ENCODE measurements around the gene DPM2. TPM values are rescaled to one million over a fixed set of nuclear protein-coding genes. Genes with fewer than 3 reads are reported as not detected.

The DPM2 gene
- total and polyA plus RNA-seq, 5 donors from 2014 or later: 27.5 to 35.7 (median 30.6) TPM

- H3K9me3 Mint-ChIP-seq: peaks cover 0 to 23% (median 0%) of the 10 kb centered on the region in 7 donors
- DNase-seq (no peak), ATAC-seq (ENCODE audit: low read depth in 2 of 2) (no peak)
- no peak overlapping the region for H3K4me3 ChIP-seq (ENCODE audit: low read depth, low read length)
- peaks cover 61% of the 10 kb centered on the region for H3K36me3 ChIP-seq (ENCODE audit: control insufficient read depth, insufficient read depth, low read length)
- peak overlapping the region in 1 of 4 donors; percentile 73 for H3K4me3 Mint-ChIP-seq
- peaks cover 4 to 38% (median 11%) of the 10 kb centered on the region in 4 donors for H3K4me1 Mint-ChIP-seq
- H3K9me3 ChIP-seq (ENCODE audit: control insufficient read depth in 2 of 2, low read length in 2 of 2): peaks cover 6 to 28% of the 10 kb centered on the region in 2 experiments
- H3K27me3 ChIP-seq (ENCODE audit: control insufficient read depth, insufficient read depth, low read length): no peaks in the 10 kb centered on the region
- peaks cover 11% of the 10 kb centered on the region for H3K4me1 ChIP-seq (ENCODE audit: control insufficient read depth, insufficient read depth, low read length, poor library complexity, severe bottlenecking)
- peak overlapping the region in 2 of 3 donors; percentile 60 to 70 for H3K27ac Mint-ChIP-seq
- H3K36me3 Mint-ChIP-seq: peaks cover 51% of the 10 kb centered on the region
- H3K27ac ChIP-seq (ENCODE audit: insufficient read depth, low read length, poor library complexity, severe bottlenecking): no peak overlapping the region
- no peaks in the 10 kb centered on the region for H3K27me3 Mint-ChIP-seq
Observed at GRCh38 chr9:127892831-127893230, 44.8 kb downstream of the DPM2 start.

DNA sequence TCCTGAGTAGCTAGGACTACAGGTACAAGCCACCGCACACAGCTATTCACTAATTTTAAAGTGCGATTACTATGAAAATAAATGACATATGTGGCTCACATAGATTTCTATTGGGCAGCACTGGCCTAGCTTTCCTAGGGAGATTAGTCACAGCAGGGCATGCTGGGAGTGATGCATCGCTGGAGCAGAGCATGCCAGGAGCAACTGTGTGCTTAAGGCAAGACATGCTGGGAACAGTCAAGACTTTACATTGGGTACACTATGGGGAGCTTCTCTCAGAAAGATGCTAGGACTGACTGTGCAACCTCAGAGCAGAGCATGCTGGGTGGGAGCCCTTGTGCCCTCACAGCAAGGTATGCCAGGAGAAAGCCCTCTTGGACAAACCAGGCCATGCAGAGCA is 47.6 kb downstream of the DPM2 start:
- Mint-ChIP-seq H3K4me3 (no peak overlapping the region), H3K27me3 (no peaks in the 10 kb centered on the region), H3K36me3 (peaks cover 53% of the 10 kb centered on the region), H3K4me1 (peaks cover 6 to 24% (median 11%) of the 10 kb centered on the region in 4 donors), H3K27ac (no peak overlapping the region), H3K9me3 (peaks cover 0 to 18% (median 0%) of the 10 kb centered on the region in 7 donors)
- H3K27ac ChIP-seq (ENCODE audit: insufficient read depth, low read length, poor library complexity, severe bottlenecking): no peak overlapping the region
- H3K36me3 ChIP-seq (ENCODE audit: control insufficient read depth, insufficient read depth, low read length): peaks cover 77% of the 10 kb centered on the region
- no peak for DNase-seq
- no peaks in the 10 kb centered on the region for H3K27me3 ChIP-seq (ENCODE audit: control insufficient read depth, insufficient read depth, low read length)
- peaks cover 3% of the 10 kb centered on the region for H3K4me1 ChIP-seq (ENCODE audit: control insufficient read depth, insufficient read depth, low read length, poor library complexity, severe bottlenecking)
- no peak for ATAC-seq (ENCODE audit: low read depth in 2 of 2)
- no peak overlapping the region for H3K4me3 ChIP-seq (ENCODE audit: low read depth, low read length)
- peaks cover 3 to 20% of the 10 kb centered on the region in 2 experiments for H3K9me3 ChIP-seq (ENCODE audit: control insufficient read depth in 2 of 2, low read length in 2 of 2)

- Histone ChIP-seq H3K4me3 (ENCODE audit: low read depth, low read length) (no peak overlapping the region), H3K9me3 (ENCODE audit: control insufficient read depth in 2 of 2, low read length in 2 of 2) (no peaks in the 10 kb centered on the region), H3K27ac (ENCODE audit: insufficient read depth, low read length, poor library complexity, severe bottlenecking) (no peak overlapping the region), H3K4me1 (ENCODE audit: control insufficient read depth, insufficient read depth, low read length, poor library complexity, severe bottlenecking) (peaks cover 3% of the 10 kb centered on the region), H3K27me3 (ENCODE audit: control insufficient read depth, insufficient read depth, low read length) (no peaks in the 10 kb centered on the region), H3K36me3 (ENCODE audit: control insufficient read depth, insufficient read depth, low read length) (peaks cover 58% of the 10 kb centered on the region)
- peaks cover 0 to 3% (median 0%) of the 10 kb centered on the region in 7 donors for H3K9me3 Mint-ChIP-seq
- DNase-seq (no peak), ATAC-seq (ENCODE audit: low read depth in 2 of 2) (no peak)
- H3K4me3 Mint-ChIP-seq: no peak overlapping the region
- H3K4me1 Mint-ChIP-seq: peaks cover 6 to 23% (median 8%) of the 10 kb centered on the region in 4 donors
- H3K27me3 Mint-ChIP-seq: no peaks in the 10 kb centered on the region
- peaks cover 35% of the 10 kb centered on the region for H3K36me3 Mint-ChIP-seq
- H3K27ac Mint-ChIP-seq: peak overlapping the region in 1 of 3 donors; percentile 48
Observed at GRCh38 chr9:127887792-127888191, 49.9 kb downstream of the DPM2 start.

GRCh38 chr9:127886401-127886972 is 51.2 kb downstream of the DPM2 start:
- no peaks in the 10 kb centered on the region for H3K9me3 Mint-ChIP-seq
- ATAC-seq (ENCODE audit: low read depth in 2 of 2) (no peak), DNase-seq (no peak)
- H3K27me3 Mint-ChIP-seq: no peaks in the 10 kb centered on the region
- H3K4me3 Mint-ChIP-seq: no peak overlapping the region
- Histone ChIP-seq H3K36me3 (ENCODE audit: control insufficient read depth, insufficient read depth, low read length) (peaks cover 50% of the 10 kb centered on the region), H3K27me3 (ENCODE audit: control insufficient read depth, insufficient read depth, low read length) (no peaks in the 10 kb centered on the region), H3K4me1 (ENCODE audit: control insufficient read depth, insufficient read depth, low read length, poor library complexity, severe bottlenecking) (peaks cover 3% of the 10 kb centered on the region), H3K4me3 (ENCODE audit: low read depth, low read length) (no peak overlapping the region), H3K9me3 (ENCODE audit: control insufficient read depth in 2 of 2, low read length in 2 of 2) (no peaks in the 10 kb centered on the region), H3K27ac (ENCODE audit: insufficient read depth, low read length, poor library complexity, severe bottlenecking) (no peak overlapping the region)
- peaks cover 29% of the 10 kb centered on the region for H3K36me3 Mint-ChIP-seq
- peak overlapping the region in 1 of 3 donors; percentile 62 for H3K27ac Mint-ChIP-seq
- peaks cover 0 to 22% (median 6%) of the 10 kb centered on the region in 4 donors for H3K4me1 Mint-ChIP-seq

DNA sequence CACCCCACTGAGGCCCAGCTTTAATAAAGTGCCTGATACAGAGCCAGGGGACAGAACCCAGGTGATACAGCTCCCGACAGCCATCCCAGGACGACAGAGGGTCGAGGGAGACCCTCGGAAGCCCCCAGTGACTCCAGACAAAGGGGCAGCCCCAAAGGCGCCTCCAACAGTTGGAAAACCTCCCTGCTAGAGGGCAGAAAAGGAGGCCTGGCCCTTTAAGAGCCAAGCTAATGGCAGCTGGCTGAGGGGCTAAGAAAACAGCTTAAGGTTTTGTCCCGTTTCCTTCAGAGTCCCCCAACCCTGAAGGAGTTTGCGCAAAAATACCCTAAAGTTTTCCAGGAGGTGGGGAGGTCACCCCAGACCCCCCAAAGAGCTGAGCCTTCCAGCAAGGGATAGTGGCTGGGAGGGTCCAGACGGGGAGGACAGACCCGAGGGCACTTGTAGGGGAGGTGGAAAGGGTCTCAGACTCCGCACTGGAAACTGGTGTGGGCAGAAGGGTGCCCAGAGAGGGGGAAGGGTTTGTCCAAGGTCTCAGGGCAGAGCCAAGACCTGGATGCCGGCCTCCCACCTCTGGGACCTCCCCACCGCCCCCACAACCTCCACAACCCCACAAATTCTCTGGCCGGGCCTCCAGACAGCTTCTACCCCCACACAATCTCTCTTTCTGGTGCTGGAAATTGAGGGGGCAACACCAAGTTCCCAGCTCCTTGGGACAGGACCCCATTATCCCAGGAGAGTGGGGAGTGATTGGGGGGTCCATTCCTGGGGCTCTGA is 52.0 kb downstream of the DPM2 start:
- Histone ChIP-seq H3K36me3 (ENCODE audit: control insufficient read depth, insufficient read depth, low read length) (peaks cover 45% of the 10 kb centered on the region), H3K4me1 (ENCODE audit: control insufficient read depth, insufficient read depth, low read length, poor library complexity, severe bottlenecking) (peaks cover 3% of the 10 kb centered on the region)

More for the DNA sequence above, 52.0 kb downstream of the DPM2 start:
- no peaks in the 10 kb centered on the region for H3K27me3 ChIP-seq (ENCODE audit: control insufficient read depth, insufficient read depth, low read length)
- no peak overlapping the region for H3K27ac ChIP-seq (ENCODE audit: insufficient read depth, low read length, poor library complexity, severe bottlenecking)
- H3K4me3 ChIP-seq (ENCODE audit: low read depth, low read length): no peak overlapping the region
- Mint-ChIP-seq H3K27me3 (no peaks in the 10 kb centered on the region), H3K27ac (peak overlapping the region in 2 of 3 donors; percentile 59 to 90), H3K4me3 (no peak overlapping the region), H3K4me1 (peaks cover 0 to 18% (median 6%) of the 10 kb centered on the region in 4 donors), H3K36me3 (peaks cover 29% of the 10 kb centered on the region), H3K9me3 (no peaks in the 10 kb centered on the region)
- no peak for ATAC-seq (ENCODE audit: low read depth in 2 of 2)
- H3K9me3 ChIP-seq (ENCODE audit: control insufficient read depth in 2 of 2, low read length in 2 of 2): no peaks in the 10 kb centered on the region
- DNase-seq: no peak

Other genes with a start within 250 kb of the DPM2 start
- gene CFAP157, start 230.9 kb downstream of the DPM2 start, total RNA-seq: not detected
- under 1 TPM; 0.20 to 0.57 (median 0.26) TPM for gene CFAP157, start 230.9 kb downstream of the DPM2 start, polyA plus RNA-seq
- 9.3 TPM for gene PTRH1, start 222.2 kb downstream of the DPM2 start, total RNA-seq
- gene PTRH1, start 222.2 kb downstream of the DPM2 start, polyA plus RNA-seq: 10 to 100 TPM; 25.8 to 36.5 (median 28.1) TPM
- 1.7 TPM for gene TTC16, start 221.8 kb downstream of the DPM2 start, total RNA-seq
- gene TTC16, start 221.8 kb downstream of the DPM2 start, polyA plus RNA-seq: under 1 TPM in 2 of 4 donors, not detected in 2; 0.28 to 0.38 TPM
- 11.9 TPM for gene TOR2A, start 202.6 kb downstream of the DPM2 start, total RNA-seq
- 10 to 100 TPM; 20.1 to 30.2 (median 24.8) TPM for gene TOR2A, start 202.6 kb downstream of the DPM2 start, polyA plus RNA-seq
- gene SH2D3C, start 159.2 kb downstream of the DPM2 start, total RNA-seq: 39.3 TPM
- gene SH2D3C, start 159.2 kb downstream of the DPM2 start, polyA plus RNA-seq: 10 to 100 TPM; 17.7 to 30.5 (median 21.1) TPM
- gene CDK9, start 151.8 kb downstream of the DPM2 start, total RNA-seq: 89.3 TPM
- 10 to 100 TPM; 43.3 to 67.4 (median 53.3) TPM for gene CDK9, start 151.8 kb downstream of the DPM2 start, polyA plus RNA-seq
- gene FPGS, start 135.0 kb downstream of the DPM2 start, total RNA-seq: 64.7 TPM
- gene FPGS, start 135.0 kb downstream of the DPM2 start, polyA plus RNA-seq: 10 to 100 TPM; 40.1 to 50.6 (median 45.2) TPM
- gene ENG, start 83.2 kb downstream of the DPM2 start, total RNA-seq: 3.6 TPM
- 1 to 10 TPM in 3 of 4 donors, under 1 TPM in 1; 0.71 to 2.9 (median 1.9) TPM for gene ENG, start 83.2 kb downstream of the DPM2 start, polyA plus RNA-seq
- gene AK1, start 60.2 kb downstream of the DPM2 start, total RNA-seq: 84.7 TPM
- gene AK1, start 60.2 kb downstream of the DPM2 start, polyA plus RNA-seq: under 1 TPM; 0.08 to 0.42 (median 0.25) TPM
- 136 TPM for gene ST6GALNAC6, start 38.3 kb downstream of the DPM2 start, total RNA-seq
- gene ST6GALNAC6, start 38.3 kb downstream of the DPM2 start, polyA plus RNA-seq: 10 to 100 TPM; 43.7 to 50.5 (median 47.9) TPM
- gene ST6GALNAC4, start 20.8 kb downstream of the DPM2 start, total RNA-seq: 31.6 TPM
- gene ST6GALNAC4, start 20.8 kb downstream of the DPM2 start, polyA plus RNA-seq: 10 to 100 TPM; 23.1 to 23.8 (median 23.7) TPM
- gene PIP5KL1, start 7.1 kb downstream of the DPM2 start, total RNA-seq: 3.3 TPM
- gene PIP5KL1, start 7.1 kb downstream of the DPM2 start, polyA plus RNA-seq: 1 to 10 TPM in 1 of 4 donors, under 1 TPM in 2, not detected in 1; 0.22 to 1.1 (median 0.81) TPM
- gene EEIG1, start 43.1 kb upstream of the DPM2 start, total RNA-seq: 402 TPM
- gene EEIG1, start 43.1 kb upstream of the DPM2 start, polyA plus RNA-seq: 100 to 1,000 TPM; 140 to 190 (median 177) TPM
- gene NAIF1, start 129.5 kb upstream of the DPM2 start, total RNA-seq: 16.8 TPM
- 10 to 100 TPM in 3 of 4 donors, 1 to 10 TPM in 1; 7.8 to 14.7 (median 12.3) TPM for gene NAIF1, start 129.5 kb upstream of the DPM2 start, polyA plus RNA-seq
- gene SLC25A25, start 130.4 kb upstream of the DPM2 start, total RNA-seq: 13.8 TPM
- 10 to 100 TPM; 11.3 to 12.0 (median 11.7) TPM for gene SLC25A25, start 130.4 kb upstream of the DPM2 start, polyA plus RNA-seq
- gene PTGES2, start 189.9 kb upstream of the DPM2 start, total RNA-seq: 48.6 TPM
- 10 to 100 TPM; 33.8 to 39.1 (median 37.6) TPM for gene PTGES2, start 189.9 kb upstream of the DPM2 start, polyA plus RNA-seq
- gene LCN2, start 211.6 kb upstream of the DPM2 start, total RNA-seq: 0.94 TPM
- not detected for gene LCN2, start 211.6 kb upstream of the DPM2 start, polyA plus RNA-seq
- gene BBLN, start 222.4 kb upstream of the DPM2 start, total RNA-seq: 70.9 TPM
- 100 to 1,000 TPM; 111 to 176 (median 128) TPM for gene BBLN, start 222.4 kb upstream of the DPM2 start, polyA plus RNA-seq